ENCODE results near the gene CTPS2.

GRCh38 chrX:16687514-16687913 is 25.0 kb downstream of the CTPS2 start:
- no peak for TF ChIP-seq CTCF (conservative IDR thresholded peaks at IDR 0.05; ENCODE audit: low read depth in 2 of 2)
- no peak for TF ChIP-seq EZH2 (IDR thresholded peaks at IDR 0.05; ENCODE audit: low read depth, unreplicated experiment)
- TF ChIP-seq POLR2AphosphoS5 (IDR thresholded peaks at IDR 0.05; ENCODE audit: low read depth), result no peak
- TF ChIP-seq ZNF331 (CRISPR knock-in tag; IDR thresholded peaks at IDR 0.05; ENCODE audit: low read depth), result no peak
- no peak for TF ChIP-seq REST (IDR thresholded peaks at IDR 0.05; ENCODE audit: unreplicated experiment)
- no peak for TF ChIP-seq ETS1 (IDR thresholded peaks at IDR 0.05)
- no peak for TF ChIP-seq CREB1 (CRISPR knock-in tag; IDR thresholded peaks at IDR 0.05; ENCODE audit: low read depth)
- no peak for TF ChIP-seq ZNF114 (CRISPR knock-in tag; IDR thresholded peaks at IDR 0.05)
- TF ChIP-seq EZH2phosphoT487 (IDR thresholded peaks at IDR 0.05; ENCODE audit: unreplicated experiment), result no peak
- TF ChIP-seq NANOG (IDR thresholded peaks at IDR 0.05; ENCODE audit: borderline replicate concordance), result no peak
- TF ChIP-seq JUNB (IDR thresholded peaks at IDR 0.05; ENCODE audit: unreplicated experiment), result no peak
- TF ChIP-seq STAT1 (IDR thresholded peaks at IDR 0.05; ENCODE audit: unreplicated experiment), result no peak
